GM19438 (cell line): ENCODE measurements around the gene STXBP5.

Experiments
- ATAC-seq: cut with Tn5 transposase; IDR thresholded peaks from one replicate; pipeline ENCODE4 v1.9.1; 2021; ENCODE audit warnings: low read depth; ENCODE audit not compliant: unreplicated experiment

Gene STXBP5

GRCh38 chr6:147204060-147204785 is at the start of gene STXBP5:
STXBP5 (plus strand) TSS chr6:147204417; CDS start chr6:147204533, 116 bp downstream.
- peak; percentile 23 for ATAC-seq

- no peak for ATAC-seq
These were observed 49.8 kb upstream of the STXBP5 start for GRCh38 chr6:147154454-147154853.

GRCh38 chr6:147156218-147156617 is 48.0 kb upstream of the STXBP5 start:
- no peak for ATAC-seq

GRCh38 chr6:147156799-147157382 is 47.3 kb upstream of the STXBP5 start:
- ATAC-seq, result no peak

- ATAC-seq, result no peak
These were observed 46.3 kb upstream of the STXBP5 start for GRCh38 chr6:147157930-147158329.

GRCh38 chr6:147158881-147159280 is 45.3 kb upstream of the STXBP5 start:
- no peak for ATAC-seq

- ATAC-seq, result no peak
These were observed 44.5 kb upstream of the STXBP5 start for GRCh38 chr6:147159536-147160374.

GRCh38 chr6:147160593-147160992 is 43.6 kb upstream of the STXBP5 start:
- ATAC-seq, result no peak

- ATAC-seq, result no peak
These were observed 42.8 kb upstream of the STXBP5 start for GRCh38 chr6:147161253-147161973.

- ATAC-seq, result no peak
These were observed 42.2 kb upstream of the STXBP5 start for GRCh38 chr6:147161974-147162495.

- no peak for ATAC-seq
These were observed 39.5 kb upstream of the STXBP5 start for GRCh38 chr6:147164761-147165160.

GRCh38 chr6:147166360-147166944 is 37.8 kb upstream of the STXBP5 start:
- no peak for ATAC-seq

GRCh38 chr6:147166992-147167391 is 37.2 kb upstream of the STXBP5 start:
- no peak for ATAC-seq

- no peak for ATAC-seq
These were observed 36.4 kb upstream of the STXBP5 start for GRCh38 chr6:147167576-147168461.

- ATAC-seq, result no peak
These were observed 34.7 kb upstream of the STXBP5 start for GRCh38 chr6:147169529-147169928.

- ATAC-seq, result no peak
These were observed 33.9 kb upstream of the STXBP5 start for GRCh38 chr6:147170269-147170668.

- ATAC-seq, result no peak
These were observed 31.1 kb upstream of the STXBP5 start for GRCh38 chr6:147173140-147173539.

- no peak for ATAC-seq
These were observed 30.4 kb upstream of the STXBP5 start for GRCh38 chr6:147173675-147174308.

GRCh38 chr6:147176795-147177194 is 27.4 kb upstream of the STXBP5 start:
- ATAC-seq, result no peak
